ENCODE measurements around the gene CX3CL1.

The CX3CL1 gene

DNA sequence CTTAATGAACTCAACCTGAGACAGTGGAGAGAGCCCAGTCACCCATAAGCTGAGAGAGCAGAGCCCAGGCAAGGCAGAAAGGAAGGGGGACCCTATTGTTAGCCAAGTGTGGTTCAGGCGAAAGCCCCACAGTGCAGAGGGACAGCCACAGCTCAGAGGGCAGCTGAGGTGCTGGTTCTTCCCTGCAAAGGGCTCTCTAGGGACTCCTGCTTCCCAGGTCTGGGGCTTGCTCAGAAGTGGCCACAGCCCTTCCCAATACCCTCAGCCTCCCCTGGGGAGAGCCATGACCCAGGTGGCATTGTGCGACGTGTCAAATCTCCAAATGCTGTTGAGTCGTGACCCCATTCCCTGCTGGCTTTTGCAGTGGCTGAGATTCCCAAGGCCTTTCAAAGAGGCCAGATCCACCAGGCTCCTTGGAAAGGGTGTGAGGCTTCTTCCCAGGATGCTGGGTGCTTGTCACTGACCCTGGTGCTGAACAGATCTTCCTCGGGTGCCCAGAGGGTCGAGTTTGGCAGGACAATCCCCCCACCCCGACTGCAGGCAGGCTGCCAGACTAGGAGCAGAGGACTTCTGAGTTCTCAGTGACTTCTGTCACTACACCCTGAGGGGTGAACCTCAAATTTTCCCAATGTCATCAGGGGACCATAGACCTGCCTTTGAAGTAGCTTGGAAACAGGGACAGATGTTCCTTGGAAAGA is 29.8 kb downstream of the CX3CL1 start:
- Histone ChIP-seq H3K4me1 (ENCODE audit: control insufficient read depth in 5 of 5, insufficient read depth in 5 of 5, low read length in 5 of 5) (peaks cover 0 to 6% (median 0%) of the 10 kb centered on the region in 5 donors), H3K27ac (ENCODE audit: low read depth, low read length) (no peak overlapping the region)

DNA sequence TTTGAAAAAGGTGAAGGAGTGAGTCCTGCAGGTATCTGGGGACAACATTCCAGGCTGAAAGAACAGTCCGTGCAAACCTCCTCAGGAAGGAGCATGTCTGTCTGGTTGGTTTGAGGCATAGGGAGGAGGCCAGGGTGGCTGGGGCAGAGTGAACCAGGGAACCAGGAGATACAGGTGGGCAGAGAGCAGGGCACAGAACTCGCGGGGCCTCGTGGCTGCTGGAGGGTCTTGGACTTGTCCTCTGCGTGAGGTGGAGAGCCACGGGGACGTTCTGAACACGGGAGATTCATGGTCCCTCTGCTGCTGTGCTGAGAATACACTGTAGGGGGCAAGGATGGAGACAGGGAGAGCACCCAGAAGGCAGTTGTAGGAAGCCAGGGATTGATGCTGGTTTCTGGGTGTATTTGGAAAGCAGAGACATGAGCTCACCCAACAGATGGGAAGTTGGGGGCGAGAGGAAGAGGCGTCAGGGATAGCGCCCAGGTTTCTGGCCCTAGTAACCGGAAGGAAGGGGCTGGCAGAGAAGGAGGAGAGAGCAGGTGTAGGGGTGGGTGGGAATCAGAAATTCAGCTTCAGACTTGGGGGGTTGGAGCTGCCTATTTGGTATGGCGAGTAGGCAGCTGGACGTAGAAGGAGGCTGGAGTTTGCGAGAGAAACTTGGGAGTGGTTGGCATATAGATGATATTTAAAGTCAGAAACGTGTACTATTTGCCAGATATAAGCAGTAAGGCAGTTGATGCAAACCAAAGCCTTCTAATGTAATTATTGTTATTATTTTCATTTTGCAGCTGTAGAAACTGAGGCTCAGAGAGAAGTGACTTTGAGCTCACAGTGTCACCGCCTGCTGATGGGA is 31.9 kb downstream of the CX3CL1 start, which contains the start of gene CCL17:
CCL17 (plus strand) TSS at position 803 of the 853 bp plus-strand sequence. CDS start 9,166 bp downstream, outside the sequence.
- Histone ChIP-seq H3K4me3 (ENCODE audit: low read depth in 1 of 5, low read length in 5 of 5) (no peak within 1 kb of the TSS), H3K36me3 (ENCODE audit: control insufficient read depth in 5 of 5, insufficient read depth in 5 of 5, low read length in 5 of 5) (no peaks in the 10 kb centered on the region), H3K27ac (ENCODE audit: low read depth, low read length) (no peak within 1 kb of the TSS), H3K9me3 (ENCODE audit: control insufficient read depth in 5 of 5, low read length in 5 of 5) (no peaks in the 10 kb centered on the region), H3K27me3 (ENCODE audit: control insufficient read depth in 5 of 5, insufficient read depth in 4 of 5, low read length in 5 of 5) (no peaks in the 10 kb centered on the region), H3K9ac (ENCODE audit: low read length in 5 of 5) (no peak within 1 kb of the TSS), H3K4me1 (ENCODE audit: control insufficient read depth in 5 of 5, insufficient read depth in 5 of 5, low read length in 5 of 5) (peaks cover 0 to 19% (median 0%) of the 10 kb centered on the region in 5 donors)

More for the DNA sequence above, 29.8 kb downstream of the CX3CL1 start:
- H3K9me3 ChIP-seq (ENCODE audit: control insufficient read depth in 5 of 5, low read length in 5 of 5), result no peaks in the 10 kb centered on the region
- no peaks in the 10 kb centered on the region for H3K27me3 ChIP-seq (ENCODE audit: control insufficient read depth in 5 of 5, insufficient read depth in 4 of 5, low read length in 5 of 5)
- H3K9ac ChIP-seq (ENCODE audit: low read length in 5 of 5), result no peak overlapping the region
- no peak overlapping the region for H3K4me3 ChIP-seq (ENCODE audit: low read depth in 1 of 5, low read length in 5 of 5)
- H3K36me3 ChIP-seq (ENCODE audit: control insufficient read depth in 5 of 5, insufficient read depth in 5 of 5, low read length in 5 of 5), result no peaks in the 10 kb centered on the region

DNA sequence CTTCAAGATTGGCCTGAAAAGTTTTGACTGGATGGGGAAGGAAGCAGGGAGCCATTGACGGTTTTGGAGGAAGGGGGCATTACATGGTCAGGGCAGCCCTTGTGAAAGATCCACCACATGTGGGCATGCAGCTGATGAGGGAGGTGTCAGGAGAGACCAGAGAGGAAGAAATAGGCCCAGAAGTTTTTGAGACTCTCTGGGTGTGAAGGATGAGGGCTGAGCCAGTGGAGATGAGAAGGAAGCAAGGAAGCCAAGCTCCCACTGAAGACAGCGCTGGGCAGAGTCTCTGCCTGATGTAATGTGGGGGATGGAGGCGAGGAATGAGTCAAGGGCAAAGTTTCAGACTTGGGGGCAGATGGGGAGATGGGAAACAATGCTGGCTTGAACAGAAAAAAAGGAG is 32.8 kb downstream of the CX3CL1 start:
- Histone ChIP-seq H3K36me3 (ENCODE audit: control insufficient read depth in 5 of 5, insufficient read depth in 5 of 5, low read length in 5 of 5) (no peaks in the 10 kb centered on the region), H3K4me1 (ENCODE audit: control insufficient read depth in 5 of 5, insufficient read depth in 5 of 5, low read length in 5 of 5) (peaks cover 5 to 28% (median 9%) of the 10 kb centered on the region in 5 donors), H3K27ac (ENCODE audit: low read depth, low read length) (no peak overlapping the region), H3K27me3 (ENCODE audit: control insufficient read depth in 5 of 5, insufficient read depth in 4 of 5, low read length in 5 of 5) (peaks cover 0 to under 1% (median 0%) of the 10 kb centered on the region in 5 donors), H3K4me3 (ENCODE audit: low read depth in 1 of 5, low read length in 5 of 5) (no peak overlapping the region), H3K9me3 (ENCODE audit: control insufficient read depth in 5 of 5, low read length in 5 of 5) (no peaks in the 10 kb centered on the region), H3K9ac (ENCODE audit: low read length in 5 of 5) (no peak overlapping the region)

DNA sequence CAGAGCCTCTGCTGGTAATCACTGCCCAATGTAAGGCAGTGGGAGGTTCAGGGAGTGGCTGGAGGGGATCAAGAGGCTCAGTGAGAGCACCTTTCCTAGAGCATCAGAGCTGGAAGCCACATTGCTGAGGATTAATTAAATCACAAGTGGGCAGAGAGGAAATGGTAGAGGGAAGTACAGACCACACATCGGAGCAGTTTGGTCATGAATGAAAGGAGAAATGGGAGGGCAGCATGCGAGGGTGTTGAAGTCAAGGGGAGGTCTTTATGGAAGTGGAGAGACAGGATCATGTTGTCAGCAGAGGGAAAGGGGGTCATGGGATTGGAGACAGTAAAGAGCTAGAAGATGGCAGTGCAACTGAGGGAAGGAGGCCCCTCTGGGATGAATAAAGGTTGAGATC is 34.6 kb downstream of the CX3CL1 start:
- H3K9ac ChIP-seq (ENCODE audit: low read length in 5 of 5), result no peak overlapping the region
- H3K27me3 ChIP-seq (ENCODE audit: control insufficient read depth in 5 of 5, insufficient read depth in 4 of 5, low read length in 5 of 5), result peaks cover 0 to 3% (median 0%) of the 10 kb centered on the region in 5 donors
- no peak overlapping the region for H3K4me3 ChIP-seq (ENCODE audit: low read depth in 1 of 5, low read length in 5 of 5)
- no peaks in the 10 kb centered on the region for H3K9me3 ChIP-seq (ENCODE audit: control insufficient read depth in 5 of 5, low read length in 5 of 5)
- H3K27ac ChIP-seq (ENCODE audit: low read depth, low read length), result no peak overlapping the region
- no peaks in the 10 kb centered on the region for H3K36me3 ChIP-seq (ENCODE audit: control insufficient read depth in 5 of 5, insufficient read depth in 5 of 5, low read length in 5 of 5)
- peaks cover 5 to 44% (median 24%) of the 10 kb centered on the region in 5 donors for H3K4me1 ChIP-seq (ENCODE audit: control insufficient read depth in 5 of 5, insufficient read depth in 5 of 5, low read length in 5 of 5)

DNA sequence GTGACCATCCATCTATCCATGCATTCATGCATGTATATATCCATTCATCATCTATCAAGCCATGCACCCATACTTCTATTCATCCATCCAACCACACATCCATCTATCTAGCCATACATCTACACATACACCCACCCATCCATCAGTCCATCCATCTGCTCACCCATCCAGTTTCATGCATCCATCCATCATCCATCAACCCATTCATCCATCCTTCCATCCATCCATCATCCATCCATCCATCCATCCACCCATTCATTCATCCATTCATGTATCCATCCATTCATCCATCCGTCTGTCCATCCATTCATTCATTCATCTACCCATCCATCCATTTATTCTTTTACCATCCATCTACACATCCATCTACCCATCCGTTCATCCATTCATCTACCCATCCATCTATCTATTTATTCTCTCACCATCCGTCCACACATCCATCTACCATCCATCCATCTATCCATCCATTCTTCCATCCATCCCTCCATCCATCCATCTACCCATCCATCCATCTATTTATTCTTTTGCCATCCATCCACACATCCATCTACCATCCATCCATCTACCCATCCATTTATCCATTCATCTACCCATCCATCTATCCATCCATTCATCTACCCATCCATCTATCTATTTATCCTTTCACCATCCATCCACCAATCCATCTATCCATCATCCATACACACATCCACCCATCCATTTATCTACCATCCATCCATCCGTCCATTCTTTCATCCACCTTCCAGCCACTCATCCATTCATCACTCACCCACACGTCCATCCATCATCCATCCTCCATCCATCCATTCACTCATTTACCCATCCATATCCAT is 35.4 kb downstream of the CX3CL1 start:
- Histone ChIP-seq H3K9me3 (ENCODE audit: control insufficient read depth in 5 of 5, low read length in 5 of 5) (no peaks in the 10 kb centered on the region), H3K9ac (ENCODE audit: low read length in 5 of 5) (no peak overlapping the region), H3K4me1 (ENCODE audit: control insufficient read depth in 5 of 5, insufficient read depth in 5 of 5, low read length in 5 of 5) (peaks cover 5 to 44% (median 24%) of the 10 kb centered on the region in 5 donors), H3K36me3 (ENCODE audit: control insufficient read depth in 5 of 5, insufficient read depth in 5 of 5, low read length in 5 of 5) (no peaks in the 10 kb centered on the region), H3K27me3 (ENCODE audit: control insufficient read depth in 5 of 5, insufficient read depth in 4 of 5, low read length in 5 of 5) (peaks cover 0 to 3% (median 0%) of the 10 kb centered on the region in 5 donors), H3K4me3 (ENCODE audit: low read depth in 1 of 5, low read length in 5 of 5) (no peak overlapping the region), H3K27ac (ENCODE audit: low read depth, low read length) (no peak overlapping the region)

DNA sequence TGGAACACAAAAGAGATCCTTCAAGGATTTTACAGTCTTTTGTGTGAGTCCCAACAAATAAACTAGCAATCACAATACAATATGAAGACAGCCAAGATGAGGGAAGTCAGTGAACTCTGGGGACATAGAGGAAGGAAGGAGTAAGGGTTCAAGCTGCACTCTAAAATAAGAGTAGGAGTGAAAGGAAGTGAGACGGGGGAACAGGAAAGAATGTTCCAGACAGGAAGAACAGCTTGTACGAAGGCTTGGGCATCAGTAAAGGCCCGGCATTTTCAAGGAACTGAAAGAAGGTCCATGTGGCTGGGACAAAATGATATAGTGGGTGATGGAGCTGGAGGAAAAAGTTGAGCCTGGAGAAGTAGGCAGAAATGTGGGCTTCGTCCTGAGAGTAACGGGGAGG is 36.8 kb downstream of the CX3CL1 start:
- H3K4me1 ChIP-seq (ENCODE audit: control insufficient read depth in 5 of 5, insufficient read depth in 5 of 5, low read length in 5 of 5), result peaks cover 5 to 41% (median 24%) of the 10 kb centered on the region in 5 donors
- H3K36me3 ChIP-seq (ENCODE audit: control insufficient read depth in 5 of 5, insufficient read depth in 5 of 5, low read length in 5 of 5), result no peaks in the 10 kb centered on the region
- no peak overlapping the region for H3K4me3 ChIP-seq (ENCODE audit: low read depth in 1 of 5, low read length in 5 of 5)
- H3K27ac ChIP-seq (ENCODE audit: low read depth, low read length), result no peak overlapping the region
- H3K27me3 ChIP-seq (ENCODE audit: control insufficient read depth in 5 of 5, insufficient read depth in 4 of 5, low read length in 5 of 5), result peaks cover 0 to 3% (median 0%) of the 10 kb centered on the region in 5 donors
- no peaks in the 10 kb centered on the region for H3K9me3 ChIP-seq (ENCODE audit: control insufficient read depth in 5 of 5, low read length in 5 of 5)
- H3K9ac ChIP-seq (ENCODE audit: low read length in 5 of 5), result no peak overlapping the region

DNA sequence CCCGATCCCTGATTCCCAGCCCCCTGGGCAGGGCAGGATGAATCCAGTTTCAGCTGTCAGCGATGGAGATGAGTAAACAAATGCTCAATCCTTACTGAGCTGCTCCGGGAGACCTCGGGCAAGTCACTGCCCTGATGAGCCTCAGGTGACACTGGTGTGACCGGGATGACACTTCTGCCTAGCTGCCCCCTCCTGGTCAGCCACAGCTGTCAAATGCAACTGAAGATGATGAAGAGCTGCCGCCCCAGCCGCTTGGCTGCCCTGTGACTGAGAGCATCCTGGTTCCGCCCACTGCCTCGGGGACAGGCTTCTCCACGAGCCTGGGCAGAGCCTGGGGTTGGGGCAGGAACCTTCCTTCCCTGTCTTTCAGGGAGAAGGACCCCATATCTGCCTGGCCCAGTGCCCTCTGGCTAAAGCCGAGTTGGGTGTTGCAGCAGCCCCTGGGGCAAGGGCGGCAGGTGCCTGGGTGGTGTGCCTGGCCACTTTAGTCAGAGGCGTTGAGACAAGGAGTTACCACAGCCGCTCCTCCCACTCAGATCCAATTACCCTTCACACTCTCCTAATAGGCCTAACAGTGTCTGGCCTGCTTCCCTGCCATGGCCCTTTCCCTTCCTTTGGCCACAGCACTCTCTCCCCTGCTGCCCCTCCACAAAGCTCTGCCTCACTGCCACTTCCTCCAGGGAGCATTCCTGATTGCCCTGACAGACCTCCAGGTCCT is 37.7 kb downstream of the CX3CL1 start:
- no peak overlapping the region for H3K9ac ChIP-seq (ENCODE audit: low read length in 5 of 5)
- H3K4me1 ChIP-seq (ENCODE audit: control insufficient read depth in 5 of 5, insufficient read depth in 5 of 5, low read length in 5 of 5), result peaks cover 5 to 38% (median 24%) of the 10 kb centered on the region in 5 donors
- H3K27me3 ChIP-seq (ENCODE audit: control insufficient read depth in 5 of 5, insufficient read depth in 4 of 5, low read length in 5 of 5), result peaks cover 0 to 6% (median 0%) of the 10 kb centered on the region in 5 donors
- no peaks in the 10 kb centered on the region for H3K9me3 ChIP-seq (ENCODE audit: control insufficient read depth in 5 of 5, low read length in 5 of 5)
- no peak overlapping the region for H3K4me3 ChIP-seq (ENCODE audit: low read depth in 1 of 5, low read length in 5 of 5)
- H3K27ac ChIP-seq (ENCODE audit: low read depth, low read length), result no peak overlapping the region
- no peaks in the 10 kb centered on the region for H3K36me3 ChIP-seq (ENCODE audit: control insufficient read depth in 5 of 5, insufficient read depth in 5 of 5, low read length in 5 of 5)

DNA sequence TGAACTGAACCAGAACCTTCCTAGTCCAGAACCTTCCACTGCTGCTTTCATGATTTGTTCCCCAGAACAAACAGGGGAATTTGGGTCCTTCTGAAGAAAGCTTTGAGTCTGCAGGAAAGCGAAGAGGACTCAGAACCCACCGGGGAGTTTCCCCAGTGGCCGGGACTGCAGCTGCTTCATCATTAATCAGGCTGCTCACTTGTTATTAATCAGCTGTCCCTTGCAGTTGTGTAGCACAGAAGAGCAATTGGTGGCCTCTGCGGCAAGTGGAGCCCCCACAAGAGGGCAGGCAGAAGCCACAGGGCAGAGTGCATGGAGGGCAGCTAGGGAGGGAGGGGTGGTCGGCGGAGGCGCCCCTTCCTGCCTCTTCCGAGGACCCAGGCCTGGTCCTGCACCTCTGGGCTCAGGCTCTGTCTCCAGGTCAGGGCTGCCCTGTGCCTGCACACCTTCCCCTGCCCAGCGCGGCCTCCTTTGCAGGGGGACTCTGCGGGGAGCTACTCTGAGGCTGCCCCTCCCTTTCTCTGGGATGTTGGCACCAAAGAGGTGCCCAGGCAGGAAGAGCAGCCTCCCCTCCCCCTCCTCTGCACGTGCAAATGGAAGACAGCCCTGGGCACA is 39.2 kb downstream of the CX3CL1 start:
- Histone ChIP-seq H3K9ac (ENCODE audit: low read length in 5 of 5) (no peak overlapping the region), H3K36me3 (ENCODE audit: control insufficient read depth in 5 of 5, insufficient read depth in 5 of 5, low read length in 5 of 5) (no peaks in the 10 kb centered on the region), H3K4me3 (ENCODE audit: low read depth in 1 of 5, low read length in 5 of 5) (no peak overlapping the region), H3K9me3 (ENCODE audit: control insufficient read depth in 5 of 5, low read length in 5 of 5) (no peaks in the 10 kb centered on the region), H3K27ac (ENCODE audit: low read depth, low read length) (no peak overlapping the region), H3K27me3 (ENCODE audit: control insufficient read depth in 5 of 5, insufficient read depth in 4 of 5, low read length in 5 of 5) (peaks cover 0 to 6% (median 0%) of the 10 kb centered on the region in 5 donors), H3K4me1 (ENCODE audit: control insufficient read depth in 5 of 5, insufficient read depth in 5 of 5, low read length in 5 of 5) (peaks cover 5 to 46% (median 26%) of the 10 kb centered on the region in 5 donors)

DNA sequence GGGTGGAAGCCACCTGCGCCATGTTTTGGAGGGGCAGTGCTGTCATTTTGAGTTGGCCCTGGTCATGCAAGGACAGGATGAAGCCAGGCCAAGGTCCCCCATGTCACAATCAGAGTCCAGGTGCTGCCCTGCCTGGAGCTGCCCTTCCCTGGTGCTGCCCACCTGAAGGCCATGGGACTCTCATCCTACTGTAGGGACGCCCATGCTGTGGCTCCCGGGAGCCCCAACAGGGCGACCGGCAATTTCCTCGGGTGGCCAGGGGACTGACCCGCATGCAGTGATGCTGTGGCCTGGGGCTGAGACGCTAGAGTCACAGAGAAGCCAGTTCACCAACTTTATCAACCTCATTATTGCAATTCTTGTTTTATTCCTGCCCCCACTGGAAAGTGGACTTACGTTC is 40.3 kb downstream of the CX3CL1 start:
- Histone ChIP-seq H3K27ac (ENCODE audit: low read depth, low read length) (no peak overlapping the region), H3K27me3 (ENCODE audit: control insufficient read depth in 5 of 5, insufficient read depth in 4 of 5, low read length in 5 of 5) (peaks cover 0 to 6% (median 0%) of the 10 kb centered on the region in 5 donors), H3K9ac (ENCODE audit: low read length in 5 of 5) (no peak overlapping the region), H3K9me3 (ENCODE audit: control insufficient read depth in 5 of 5, low read length in 5 of 5) (no peaks in the 10 kb centered on the region), H3K4me3 (ENCODE audit: low read depth in 1 of 5, low read length in 5 of 5) (no peak overlapping the region), H3K36me3 (ENCODE audit: control insufficient read depth in 5 of 5, insufficient read depth in 5 of 5, low read length in 5 of 5) (no peaks in the 10 kb centered on the region), H3K4me1 (ENCODE audit: control insufficient read depth in 5 of 5, insufficient read depth in 5 of 5, low read length in 5 of 5) (peaks cover 5 to 52% (median 35%) of the 10 kb centered on the region in 5 donors)

All from subcutaneous abdominal adipose tissue (tissue), 5 donors.